Upper lobe of left lung (tissue), 6 donors: Measurements from ENCODE around the gene DISC1. TPM values are rescaled to one million over a fixed set of nuclear protein-coding genes. Genes with fewer than 3 reads are reported as not detected.

Experiments used
- ATAC-seq, 2 donors: fragments of 200-7000 bp; cut with Tn5 transposase; one replicate each; pipeline ENCODE4 v1.9.1; 2022; ENCODE audit warnings: mild to moderate bottlenecking in 2 of 2, moderate library complexity in 2 of 2; ENCODE audit not compliant: low FRiP score in 2 of 2
- DNase-seq, 2 donors: peaks; one replicate each; pipeline ENCODE4 v3.0.0-alpha.2; 2019 to 2020
- H3K27ac ChIP-seq, 4 donors: fragments of 200-600 bp; sonication (generic); one replicate each; pipeline ENCODE4 v1.5.1; 2016 to 2019
- H3K27me3 ChIP-seq, 4 donors: fragments of 200-600 bp; sonication (generic); one replicate each; pipeline ENCODE4 v1.5.1; 2017 to 2019
- H3K36me3 ChIP-seq, 4 donors: fragments of 200-600 bp; sonication (generic); one replicate each; pipeline ENCODE4 v1.5.1; 2016 to 2019
- H3K4me1 ChIP-seq, 4 donors: fragments of 200-600 bp; sonication (generic); one replicate each; pipeline ENCODE4 v1.5.1; 2018 to 2019
- H3K4me3 ChIP-seq, 4 donors: fragments of 200-600 bp; sonication (generic); one replicate each; pipeline ENCODE4 v1.5.1; 2017 to 2019; ENCODE audit warnings: mild to moderate bottlenecking in 2 of 4, moderate library complexity in 1 of 4
- H3K9me3 ChIP-seq, 4 donors: fragments of 200-600 bp; sonication (generic); one replicate each; pipeline ENCODE4 v1.5.1; 2018 to 2019
- CTCF ChIP-seq, 6 experiments: fragments of 450-650 bp in 4 of 6; fragments of 200-600 bp in 2 of 6; sonication (generic) in 2 of 6; IDR thresholded peaks; one replicate each; pipeline ENCODE4 v1.5.1; 2016 to 2019; ENCODE audit warnings: antibody characterized with exemption in 6 of 6
- EP300 ChIP-seq, 4 donors: sonication (generic); formaldehyde crosslinking; IDR thresholded peaks; one replicate each; pipeline ENCODE4 v1.5.1; 2017; ENCODE audit warnings: antibody characterized with exemption in 4 of 4, control low read depth in 2 of 4
- POLR2A ChIP-seq, 4 donors: fragments of 450-650 bp; IDR thresholded peaks; one replicate each; pipeline ENCODE4 v1.5.1; 2016 to 2017; ENCODE audit warnings: antibody characterized with exemption in 4 of 4, mild to moderate bottlenecking in 2 of 4
- POLR2AphosphoS5 ChIP-seq, 2 donors: sonication (generic); formaldehyde crosslinking; IDR thresholded peaks; one replicate each; pipeline ENCODE4 v1.5.1; 2017; ENCODE audit warnings: antibody characterized with exemption in 2 of 2
- WGBS, 2 donors: methylation state at CpG; one replicate each; pipeline ENCODE4 v1.1.5; 2017 to 2018; 5-methylcytosine and 5-hydroxymethylcytosine counted together
- total RNA-seq, 6 donors: library from RNA; depleted of rRNA in 4 of 6; stranded (reverse); fragments of >200 nt in 4 of 6; gene quantifications; one replicate each; pipeline versions ENCODE4 v1.1.0 to v1.2.1, GENCODE V29; 2016 to 2021
- donor health status: DM: no; HTN: no; CAD: no; lungs with moderate emphysema.
- donor health status: DM: no; HTN: yes; CAD: no; lungs with severe emphysema.

Gene DISC1
- total RNA-seq, 6 donors from 2014 or later = 6.1 to 16.8 (median 10.5) TPM

DNA sequence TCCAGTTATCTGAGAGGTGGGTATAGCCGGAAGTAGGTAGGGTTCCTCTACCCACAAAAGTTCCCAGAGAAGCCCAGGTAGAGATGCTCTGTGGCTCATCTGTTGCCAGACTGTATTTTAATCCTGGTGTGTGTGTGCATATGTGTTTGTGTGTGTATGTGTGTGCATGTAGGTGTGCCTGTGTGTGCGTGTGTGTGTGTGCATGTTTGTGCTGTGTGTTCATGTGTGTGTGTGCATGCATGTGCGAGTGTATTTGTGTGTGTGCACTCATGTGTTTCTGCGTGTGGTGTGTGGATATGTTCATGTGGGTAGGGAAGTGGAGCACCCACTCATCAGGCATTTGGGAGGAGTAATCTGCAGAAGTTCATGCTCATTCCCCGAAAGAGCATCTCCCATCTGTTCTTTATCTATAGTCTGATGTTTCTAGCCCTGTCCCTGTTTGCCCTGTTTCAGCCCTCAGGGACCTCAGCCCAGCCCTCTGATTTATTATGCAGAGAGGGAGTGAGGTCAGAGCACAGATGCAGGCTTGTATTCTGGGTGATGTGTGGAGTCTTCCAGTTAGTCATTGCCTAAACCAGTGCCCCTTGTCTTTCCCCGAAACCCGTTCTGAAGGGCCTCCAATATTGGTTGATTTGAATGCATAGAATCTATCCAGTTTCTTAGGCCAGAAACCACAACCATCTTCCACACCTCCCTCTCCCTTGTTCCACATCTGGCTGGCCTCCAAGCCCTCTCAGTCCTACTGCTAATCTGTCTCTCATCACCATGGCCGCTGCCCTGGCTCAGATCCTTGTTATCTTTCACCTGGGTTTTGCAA lies 69.1 kb downstream of the DISC1 start:
- 86 to 91% methylated on average over 8 of the region's 8 CpGs for WGBS, 2 donors
- H3K36me3 ChIP-seq = peaks cover 0 to 4% (median 0%) of the 10 kb centered on the region in 4 donors
- DNase-seq (no peak), ATAC-seq (no peak)
- no peaks in the 10 kb centered on the region for H3K9me3 ChIP-seq
- TF ChIP-seq POLR2AphosphoS5 (IDR thresholded peaks at IDR 0.05) = no peak
- TF ChIP-seq CTCF (IDR thresholded peaks at IDR 0.05) = no peak
- no peak for TF ChIP-seq POLR2A (IDR thresholded peaks at IDR 0.05)
- no peak for TF ChIP-seq EP300 (IDR thresholded peaks at IDR 0.05)
- no peaks in the 10 kb centered on the region for H3K27me3 ChIP-seq
- H3K27ac ChIP-seq = no peak overlapping the region
- no peak overlapping the region for H3K4me3 ChIP-seq
- H3K4me1 ChIP-seq = peaks cover 0 to 11% (median 7%) of the 10 kb centered on the region in 4 donors

GRCh38 chr1:231699784-231700183 lies 73.2 kb downstream of the DISC1 start:
- 22 to 38% methylated on average over 2 of the region's 2 CpGs for WGBS, 2 donors
- H3K4me1 ChIP-seq = peaks cover 0 to 7% (median 4%) of the 10 kb centered on the region in 4 donors
- H3K4me3 ChIP-seq = no peak overlapping the region
- TF ChIP-seq POLR2AphosphoS5 (IDR thresholded peaks at IDR 0.05) (no peak), POLR2A (IDR thresholded peaks at IDR 0.05) (no peak), CTCF (IDR thresholded peaks at IDR 0.05) (no peak), EP300 (IDR thresholded peaks at IDR 0.05) (no peak)
- H3K36me3 ChIP-seq = no peaks in the 10 kb centered on the region
- DNase-seq (no peak), ATAC-seq (peak in 1 of 2 donors; percentile 39)
- no peaks in the 10 kb centered on the region for H3K9me3 ChIP-seq
- H3K27me3 ChIP-seq = no peaks in the 10 kb centered on the region
- H3K27ac ChIP-seq = peak overlapping the region in 1 of 4 donors; percentile 5

DNA sequence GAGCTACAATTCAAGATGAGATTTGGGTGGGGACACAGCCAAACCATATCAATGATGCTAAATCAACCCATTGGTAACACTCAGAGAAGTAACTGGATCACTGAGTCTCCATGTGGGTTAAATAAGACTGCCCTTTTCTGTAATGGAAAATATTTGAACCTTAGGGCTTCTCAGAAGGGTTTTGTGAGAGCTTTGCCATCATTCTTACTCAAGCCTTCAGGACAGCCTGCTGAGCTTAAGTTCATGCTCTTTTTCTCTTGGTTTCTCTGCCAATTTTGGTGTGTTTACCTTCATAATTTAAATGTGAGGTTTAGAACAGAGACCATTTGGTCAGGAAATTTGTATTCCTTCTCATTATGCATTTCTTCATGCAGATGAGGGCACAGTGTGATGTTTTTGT lies 74.7 kb downstream of the DISC1 start:
- no peak overlapping the region for H3K4me3 ChIP-seq
- H3K27me3 ChIP-seq = no peaks in the 10 kb centered on the region
- DNase-seq = no peak
- TF ChIP-seq CTCF (IDR thresholded peaks at IDR 0.05) (no peak), POLR2A (IDR thresholded peaks at IDR 0.05) (no peak)
- no peak for ATAC-seq
- no peak overlapping the region for H3K27ac ChIP-seq
- H3K4me1 ChIP-seq = peaks cover 0 to 4% (median 3%) of the 10 kb centered on the region in 4 donors
- no peaks in the 10 kb centered on the region for H3K36me3 ChIP-seq
- H3K9me3 ChIP-seq = no peaks in the 10 kb centered on the region

DNA sequence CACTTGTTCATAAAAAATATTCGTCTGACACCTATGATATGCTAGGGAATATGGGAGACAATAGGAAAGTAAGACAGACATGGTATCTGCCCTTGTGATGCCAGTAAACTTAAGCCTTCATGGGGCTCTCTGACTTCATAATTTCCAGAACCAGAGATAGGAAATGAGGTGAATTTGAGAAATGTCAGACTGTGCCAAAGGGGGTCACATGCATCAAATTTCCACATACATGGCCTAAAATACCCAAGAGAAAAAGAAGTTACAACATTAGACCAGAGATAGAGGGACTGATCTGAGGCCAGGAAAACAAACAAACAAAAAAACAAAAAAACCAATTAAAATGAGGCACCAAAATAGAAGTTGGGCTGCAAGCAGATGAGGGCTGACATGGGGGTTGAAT lies 75.7 kb downstream of the DISC1 start:
- Histone ChIP-seq H3K27me3 (no peaks in the 10 kb centered on the region), H3K4me3 (no peak overlapping the region), H3K27ac (no peak overlapping the region), H3K9me3 (no peaks in the 10 kb centered on the region), H3K36me3 (no peaks in the 10 kb centered on the region), H3K4me1 (peaks cover 0 to 4% (median 3%) of the 10 kb centered on the region in 4 donors)
- ATAC-seq (no peak), DNase-seq (no peak)
- WGBS, 2 donors = 90 to 93% methylated on average over 1 of the region's 1 CpG
- TF ChIP-seq POLR2AphosphoS5 (IDR thresholded peaks at IDR 0.05) = no peak
- TF ChIP-seq EP300 (IDR thresholded peaks at IDR 0.05) = peak in 1 of 4 donors; percentile 5
- no peak for TF ChIP-seq POLR2A (IDR thresholded peaks at IDR 0.05)

DNA sequence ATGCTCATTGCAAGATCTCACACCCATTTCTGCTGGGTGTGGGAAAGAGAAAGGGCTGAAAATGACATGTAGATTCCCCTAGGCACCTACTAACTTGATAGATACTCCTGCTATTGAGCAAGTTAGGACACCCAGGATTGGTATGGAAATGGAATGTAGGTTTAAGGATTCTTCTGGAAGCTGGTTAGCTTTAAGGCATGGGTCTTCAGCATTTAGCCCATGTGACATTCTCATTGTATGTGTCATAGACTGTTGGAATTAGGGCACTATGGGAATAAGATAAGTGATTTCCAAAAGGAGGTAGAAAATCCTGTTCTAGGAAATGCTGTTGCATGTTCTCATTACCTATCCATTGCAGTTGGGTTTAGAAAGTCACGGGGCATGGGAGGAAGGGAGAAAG lies 76.2 kb downstream of the DISC1 start:
- 85 to 90% methylated on average over 1 of the region's 1 CpG for WGBS, 2 donors

More for the DNA sequence above, 76.2 kb downstream of the DISC1 start:
- Histone ChIP-seq H3K4me3 (no peak overlapping the region), H3K4me1 (peaks cover 0 to 4% (median 3%) of the 10 kb centered on the region in 4 donors), H3K27me3 (no peaks in the 10 kb centered on the region), H3K9me3 (no peaks in the 10 kb centered on the region), H3K36me3 (no peaks in the 10 kb centered on the region), H3K27ac (no peak overlapping the region)
- TF ChIP-seq EP300 (IDR thresholded peaks at IDR 0.05) = no peak
- no peak for TF ChIP-seq CTCF (IDR thresholded peaks at IDR 0.05)
- no peak for TF ChIP-seq POLR2AphosphoS5 (IDR thresholded peaks at IDR 0.05)
- TF ChIP-seq POLR2A (IDR thresholded peaks at IDR 0.05) = no peak
- DNase-seq (no peak), ATAC-seq (no peak)
